CD4-positive, alpha-beta memory T cell (primary cell): ENCODE data around the gene HOXB5. TPM values are rescaled to one million over a fixed set of nuclear protein-coding genes. Genes with fewer than 3 reads are reported as not detected.

Experiments used
- CTCF ChIA-PET: fragments of 350-600 bp; sonication (Branson Sonifier 250); formaldehyde crosslinking; loops from one replicate; lab custom pipeline; 2021; ENCODE audit warnings: inconsistent platforms; ENCODE audit not compliant: partially characterized antibody; lab: Charles Lee
- POLR2A ChIA-PET: fragments of 350-600 bp; sonication (Branson Sonifier 250); formaldehyde crosslinking; loops from one replicate; lab custom pipeline; 2021; ENCODE audit not compliant: partially characterized antibody; lab: Charles Lee
- DNase-seq, 5 donors: peaks; one replicate each; pipeline versions ENCODE4 v3.0.0 to v3.0.0-alpha.2; 2020 to 2022; ENCODE audit warnings: mixed read lengths in 1 of 5
- H3K27ac ChIP-seq: one replicate; pipeline ENCODE4 v1.7.0; 2013; ENCODE audit warnings: low read depth, low read length
- H3K27me3 ChIP-seq: 2 replicates; pipeline ENCODE4 v1.7.0; 2013; ENCODE audit warnings: mild to moderate bottlenecking, low read length, moderate library complexity; ENCODE audit not compliant: insufficient read depth
- H3K36me3 ChIP-seq: 2 replicates; pipeline ENCODE4 v1.7.0; 2013; ENCODE audit warnings: mild to moderate bottlenecking, low read length, moderate library complexity; ENCODE audit not compliant: insufficient read depth
- H3K4me1 ChIP-seq: 2 replicates; pipeline ENCODE4 v1.7.0; 2013; ENCODE audit warnings: mild to moderate bottlenecking, low read length, moderate library complexity; ENCODE audit not compliant: insufficient read depth
- H3K4me3 ChIP-seq, 2 donors: one replicate each; pipeline ENCODE4 v1.7.0; 2013; ENCODE audit warnings: low read length in 2 of 2, mild to moderate bottlenecking in 1 of 2
- H3K9me3 ChIP-seq, 2 donors: one replicate each; pipeline ENCODE4 v1.7.0; 2013; ENCODE audit warnings: low read length in 2 of 2, control low read depth in 1 of 2; ENCODE audit not compliant: control insufficient read depth in 1 of 2
- H3K27ac Mint-ChIP-seq, 7 donors: one replicate each; pipeline ENCODE4 v1.8.0; 2020 to 2021; ENCODE audit warnings: mixed read lengths in 7 of 7, mild to moderate bottlenecking in 6 of 7, inconsistent platforms in 3 of 7, moderate library complexity in 3 of 7
- H3K27me3 Mint-ChIP-seq, 2 donors: one replicate each; pipeline ENCODE4 v1.8.0; 2020 to 2021; ENCODE audit warnings: mixed read lengths in 2 of 2
- H3K36me3 Mint-ChIP-seq, 2 donors: one replicate each; pipeline ENCODE4 v1.8.0; 2020 to 2021; ENCODE audit warnings: mixed read lengths in 2 of 2, inconsistent platforms in 1 of 2, mild to moderate bottlenecking in 1 of 2
- H3K4me1 Mint-ChIP-seq, 4 donors: one replicate each; pipeline ENCODE4 v1.8.0; 2020 to 2021; ENCODE audit warnings: mixed read lengths in 4 of 4, mild to moderate bottlenecking in 1 of 4
- H3K4me3 Mint-ChIP-seq, 8 donors: one replicate each; pipeline ENCODE4 v1.8.0; 2020 to 2021; ENCODE audit warnings: mixed read lengths in 8 of 8, mild to moderate bottlenecking in 7 of 8, moderate library complexity in 6 of 8, inconsistent platforms in 3 of 8
- H3K9me3 Mint-ChIP-seq, 8 donors: one replicate each; pipeline ENCODE4 v1.8.0; 2020 to 2021; ENCODE audit warnings: mixed read lengths in 8 of 8, mild to moderate bottlenecking in 5 of 8, inconsistent platforms in 3 of 8, moderate library complexity in 1 of 8
- intact Hi-C: fragments of 100-400 bp; cut with micrococcal nuclease; formaldehyde crosslinking; loops from one replicate; pipeline ENCODE4 v1.15.1; 2023
- polyA plus RNA-seq, 2 donors: library from polyadenylated mRNA; unstranded; fragments of 300-500 nt; fragmentation: Illumina TruSeq; gene quantifications; one replicate each; pipeline ENCODE4 v1.2.3, GENCODE V29; 2021
- total RNA-seq, 2 experiments: library from RNA; stranded (reverse); gene quantifications; one replicate each; pipeline ENCODE4 v1.2.3, GENCODE V29; 2021

HOXB5 gene
- total RNA-seq (not detected), polyA plus RNA-seq (not detected)

DNA sequence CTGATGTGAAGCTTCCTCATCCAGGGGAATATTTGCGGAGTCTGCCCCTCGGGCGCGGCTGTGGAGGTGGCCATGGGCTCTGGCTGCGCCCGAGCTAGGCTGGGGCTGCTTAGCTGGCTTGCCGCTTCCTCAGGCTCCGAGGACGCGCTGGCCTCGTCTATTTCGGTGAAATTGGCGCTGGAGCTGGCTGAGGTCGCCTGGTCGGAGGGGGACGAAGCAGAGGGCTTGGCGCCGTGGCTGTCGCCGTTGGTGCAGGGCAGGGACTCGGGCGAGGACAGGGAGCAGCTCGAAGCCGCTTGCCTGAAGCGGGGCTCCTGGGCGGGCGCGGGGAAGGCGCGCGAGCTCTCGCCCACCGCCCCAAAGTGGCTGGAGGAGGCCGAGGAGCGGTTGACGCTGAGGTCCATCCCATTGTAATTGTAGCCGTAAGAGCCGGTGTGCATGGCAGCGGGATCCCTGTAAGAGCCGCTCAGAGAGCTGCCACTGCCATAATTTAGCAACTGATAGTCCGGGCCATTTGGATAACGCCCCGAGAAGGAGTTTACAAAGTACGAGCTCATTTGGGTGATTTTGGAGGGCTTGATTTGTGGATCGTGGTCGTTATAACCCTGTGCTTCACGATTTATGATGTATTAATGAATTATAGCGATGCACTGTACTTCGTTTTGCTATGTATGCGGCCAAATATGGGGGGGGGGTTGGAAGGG is at the start of gene HOXB5:
Gene HOXB5 (minus strand): TSS at position 654 of the 704 bp plus-strand sequence. CDS start 97 bp downstream, at position 557.
- intact Hi-C loops = loop anchor here (1.0 to 5.0 kb wide), 3 partner anchors 257 to 566 kb away; no protein-coding TSS in a partner anchor
- Mint-ChIP-seq H3K9me3 (peaks cover 0 to 2% (median 0%) of the 10 kb centered on the region in 8 donors), H3K27me3 (peaks cover 43 to 71% of the 10 kb centered on the region in 2 donors), H3K36me3 (no peaks in the 10 kb centered on the region), H3K27ac (peak within 1 kb of the TSS in 1 of 7 donors; percentile 74), H3K4me1 (peaks cover 23 to 48% (median 39%) of the 10 kb centered on the region in 4 donors), H3K4me3 (peak within 1 kb of the TSS; percentile 80 to 92 (median 82))
- POLR2A ChIA-PET = interaction anchor here (0.5 to 1.9 kb wide), 16 partner anchors 11 to 513 kb away, joined by 3 to 8 read pairs (median 4); partner anchors contain the start of genes HOXB4, HOXB6 and HOXB9
- no peak for DNase-seq
- Histone ChIP-seq H3K36me3 (no peaks in the 10 kb centered on the region), H3K4me3 (peak within 1 kb of the TSS in 1 of 2 donors; percentile 30), H3K27ac (no peak within 1 kb of the TSS), H3K9me3 (no peaks in the 10 kb centered on the region), H3K4me1 (peaks cover 39% of the 10 kb centered on the region), H3K27me3 (peaks cover 46% of the 10 kb centered on the region)
- CTCF ChIA-PET = interaction anchor here (0.6 to 6.0 kb wide), 61 partner anchors 14 to 1501 kb away, joined by 3 to 59 read pairs (median 4); partner anchors contain the start of genes HOXB8, LRRC46 and MRPL10

DNA sequence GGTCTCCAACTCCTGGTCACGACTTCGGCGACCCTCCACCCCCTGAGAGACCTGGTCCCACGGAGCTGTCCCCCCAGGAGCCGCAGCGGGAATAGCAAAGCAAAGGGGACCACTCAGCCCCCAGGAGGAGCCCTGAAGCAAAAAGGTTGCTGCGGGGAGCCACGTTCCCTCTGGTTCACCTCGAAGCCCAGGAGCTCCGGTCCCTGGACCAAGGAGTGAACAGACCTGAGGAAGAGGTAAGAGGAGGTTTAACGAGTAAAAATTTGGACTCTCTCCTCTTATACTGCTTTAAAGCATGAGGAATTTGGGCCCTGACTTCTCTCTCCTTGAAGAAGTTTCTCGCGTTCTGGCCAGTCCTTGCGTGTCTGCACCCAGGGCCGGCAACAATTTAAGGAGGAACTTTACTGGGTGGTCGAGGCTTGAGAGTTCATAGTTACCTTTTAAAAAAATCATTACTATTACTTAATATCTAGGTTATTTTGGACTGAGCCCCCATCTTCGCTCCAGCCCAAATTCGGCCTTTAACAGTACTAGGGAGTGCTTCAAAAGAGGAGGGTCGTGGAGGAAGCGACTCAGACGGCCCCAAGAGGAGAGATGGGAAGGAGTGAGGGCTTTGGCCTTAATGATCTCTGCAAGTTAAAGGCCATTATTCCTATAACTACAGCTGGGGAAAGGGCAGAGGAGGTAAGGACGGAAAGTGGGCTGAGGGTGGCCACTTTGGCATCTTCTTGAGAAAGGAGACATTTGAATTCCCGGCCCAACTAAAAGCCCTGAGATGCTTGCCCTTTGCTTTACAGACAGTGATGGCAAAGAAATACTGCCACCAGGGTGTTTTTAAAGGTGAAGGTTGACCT is 49.5 kb upstream of the HOXB5 start:
- Histone ChIP-seq H3K36me3 (no peaks in the 10 kb centered on the region), H3K4me1 (peaks cover 14% of the 10 kb centered on the region), H3K9me3 (no peaks in the 10 kb centered on the region), H3K4me3 (no peak overlapping the region), H3K27ac (no peak overlapping the region), H3K27me3 (peaks cover 46% of the 10 kb centered on the region)
- ChIA-PET CTCF (no interaction called here), POLR2A (interaction anchor here (0.6 kb wide), 1 partner anchor 259 kb away, joined by 3 read pairs; no protein-coding TSS in a partner anchor)
- Mint-ChIP-seq H3K4me3 (peak overlapping the region in 1 of 8 donors; percentile 16), H3K27ac (no peak overlapping the region), H3K27me3 (peaks cover 70 to 74% of the 10 kb centered on the region in 2 donors), H3K4me1 (peaks cover 8 to 33% (median 18%) of the 10 kb centered on the region in 4 donors), H3K9me3 (no peaks in the 10 kb centered on the region), H3K36me3 (no peaks in the 10 kb centered on the region)
- DNase-seq = no peak
- intact Hi-C loops = no loop called here

DNA sequence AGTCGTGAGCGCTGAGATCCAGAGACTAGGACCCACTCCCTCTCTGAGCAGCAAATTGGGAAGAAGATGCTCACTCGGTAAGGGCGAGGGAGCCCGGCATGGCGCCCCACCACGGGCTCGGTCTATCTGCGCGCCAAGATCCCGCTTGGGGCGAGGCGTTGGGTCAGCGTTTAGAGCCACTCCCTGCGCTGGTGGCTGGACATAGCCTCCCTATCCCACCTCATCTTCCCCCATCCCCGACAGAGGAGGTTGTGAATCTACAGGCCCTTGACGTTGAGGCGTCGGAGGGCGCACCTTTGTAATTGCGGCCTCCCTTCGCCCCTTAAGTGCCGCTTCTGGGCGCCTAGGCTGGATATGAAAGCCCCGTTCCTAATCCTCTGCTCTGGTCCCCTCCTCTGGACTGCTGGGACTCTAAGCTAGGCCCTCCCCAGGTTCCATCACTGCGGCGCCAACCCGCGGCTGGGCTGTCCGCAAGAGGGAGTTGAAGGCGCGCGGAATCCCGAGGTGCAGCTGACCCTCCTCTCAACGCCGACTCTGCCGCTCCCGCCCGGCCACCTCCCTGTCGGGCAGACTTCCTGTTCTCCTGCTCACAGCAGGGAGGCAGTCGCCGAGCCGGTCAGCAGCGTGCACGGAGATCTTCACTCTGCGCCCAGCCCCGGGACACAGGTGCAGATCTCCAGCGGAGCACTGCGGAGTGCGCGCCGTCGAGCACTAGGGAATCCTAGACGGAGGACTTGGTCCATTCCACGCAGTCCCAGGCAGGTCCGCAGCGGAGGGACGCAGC is 48.7 kb upstream of the HOXB5 start:
- Mint-ChIP-seq H3K4me1 (peaks cover 8 to 25% (median 13%) of the 10 kb centered on the region in 4 donors), H3K4me3 (peak overlapping the region in 3 of 8 donors; percentile 26 to 45 (median 29)), H3K9me3 (no peaks in the 10 kb centered on the region), H3K36me3 (no peaks in the 10 kb centered on the region), H3K27me3 (peaks cover 68 to 73% of the 10 kb centered on the region in 2 donors), H3K27ac (peak overlapping the region in 1 of 7 donors; percentile 3)
- Histone ChIP-seq H3K27me3 (peaks cover 54% of the 10 kb centered on the region), H3K9me3 (no peaks in the 10 kb centered on the region), H3K4me3 (no peak overlapping the region), H3K4me1 (peaks cover 8% of the 10 kb centered on the region), H3K27ac (no peak overlapping the region), H3K36me3 (no peaks in the 10 kb centered on the region)
- intact Hi-C loops = no loop called here
- no peak for DNase-seq
- ChIA-PET POLR2A (no interaction called here), CTCF (no interaction called here)

DNA sequence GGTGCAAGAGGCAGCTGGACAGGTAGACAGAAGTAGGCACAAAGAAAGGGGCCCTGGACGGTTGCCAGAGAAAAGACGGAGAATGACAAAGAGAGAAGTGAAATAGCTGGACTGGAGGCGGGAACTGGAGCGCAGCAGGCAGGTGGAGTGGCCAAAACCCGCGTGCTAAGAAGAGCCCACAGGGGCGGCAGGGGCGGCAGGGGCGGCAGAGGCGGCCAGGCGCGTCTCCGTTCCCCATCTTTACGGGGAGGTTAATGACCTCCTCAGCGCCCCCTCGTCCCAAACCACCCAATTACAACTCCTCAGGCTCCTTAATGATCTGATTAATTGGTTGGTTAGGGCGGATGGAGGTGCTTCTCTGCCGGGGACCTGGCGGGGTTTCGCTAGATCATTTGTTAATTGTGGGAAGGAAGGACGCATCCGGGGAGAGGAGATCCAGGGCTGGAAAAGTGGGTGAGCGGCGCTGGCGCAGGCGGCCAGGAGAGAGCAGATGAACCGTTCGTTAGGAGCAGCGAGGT is 48.0 kb upstream of the HOXB5 start:
- peaks cover 11% of the 10 kb centered on the region for H3K4me1 ChIP-seq
- H3K27ac ChIP-seq = no peak overlapping the region
- Mint-ChIP-seq H3K36me3 (no peaks in the 10 kb centered on the region), H3K27ac (peak overlapping the region in 1 of 7 donors; percentile 3), H3K4me3 (peak overlapping the region in 4 of 8 donors; percentile 26 to 71 (median 44)), H3K27me3 (peaks cover 72 to 78% of the 10 kb centered on the region in 2 donors), H3K9me3 (no peaks in the 10 kb centered on the region), H3K4me1 (peaks cover 6 to 24% (median 15%) of the 10 kb centered on the region in 4 donors)
- intact Hi-C loops = no loop called here
- DNase-seq = no peak
- ChIA-PET CTCF (no interaction called here), POLR2A (no interaction called here)
- H3K4me3 ChIP-seq = no peak overlapping the region
- H3K36me3 ChIP-seq = no peaks in the 10 kb centered on the region
- H3K9me3 ChIP-seq = no peaks in the 10 kb centered on the region
- peaks cover 61% of the 10 kb centered on the region for H3K27me3 ChIP-seq

DNA sequence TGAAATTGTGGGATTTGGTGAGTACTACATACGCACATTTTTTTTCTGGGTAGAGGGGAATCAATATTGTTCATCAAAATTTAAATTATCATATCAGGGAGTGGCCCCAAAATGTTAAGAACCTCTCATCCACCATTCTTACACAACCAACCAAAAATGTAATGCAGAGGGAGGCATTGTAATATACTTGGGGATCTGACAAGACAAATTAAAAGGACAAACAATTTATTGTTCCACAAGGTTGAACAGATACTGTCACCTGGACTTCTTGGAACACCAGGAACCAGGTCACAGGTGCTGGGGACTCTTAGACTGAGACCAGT is 47.2 kb upstream of the HOXB5 start:
- Mint-ChIP-seq H3K9me3 (no peaks in the 10 kb centered on the region), H3K4me3 (no peak overlapping the region), H3K4me1 (peaks cover 5 to 23% (median 15%) of the 10 kb centered on the region in 4 donors), H3K36me3 (no peaks in the 10 kb centered on the region), H3K27ac (no peak overlapping the region), H3K27me3 (peaks cover 77 to 82% of the 10 kb centered on the region in 2 donors)
- intact Hi-C loops = no loop called here
- Histone ChIP-seq H3K4me3 (no peak overlapping the region), H3K27me3 (peaks cover 65% of the 10 kb centered on the region), H3K4me1 (peaks cover 11% of the 10 kb centered on the region), H3K27ac (no peak overlapping the region), H3K9me3 (no peaks in the 10 kb centered on the region), H3K36me3 (no peaks in the 10 kb centered on the region)
- ChIA-PET POLR2A (no interaction called here), CTCF (interaction anchor here (1.1 kb wide), 1 partner anchor 9 kb away, joined by 4 read pairs; no protein-coding TSS in a partner anchor)
- DNase-seq = no peak

- Histone ChIP-seq H3K36me3 (no peaks in the 10 kb centered on the region), H3K4me1 (peaks cover 8% of the 10 kb centered on the region), H3K27ac (no peak overlapping the region), H3K4me3 (no peak overlapping the region), H3K27me3 (peaks cover 65% of the 10 kb centered on the region), H3K9me3 (no peaks in the 10 kb centered on the region)
- POLR2A ChIA-PET = no interaction called here
- H3K9me3 Mint-ChIP-seq = no peaks in the 10 kb centered on the region
- no peaks in the 10 kb centered on the region for H3K36me3 Mint-ChIP-seq
- CTCF ChIA-PET = interaction anchor here (1.1 kb wide), 1 partner anchor 10 kb away, joined by 4 read pairs; no protein-coding TSS in a partner anchor
- no peak overlapping the region for H3K27ac Mint-ChIP-seq
- peaks cover 4 to 19% (median 14%) of the 10 kb centered on the region in 4 donors for H3K4me1 Mint-ChIP-seq
- intact Hi-C loops = no loop called here
- no peak overlapping the region for H3K4me3 Mint-ChIP-seq
- peaks cover 77 to 83% of the 10 kb centered on the region in 2 donors for H3K27me3 Mint-ChIP-seq
- no peak for DNase-seq
These were observed 46.6 kb upstream of the HOXB5 start for GRCh38 chr17:48639982-48640857.
